KG1 (cell line): ENCODE measurements around the gene ADGRG3.
"Not testable (repeated sequence)": the region's sequence is repeated elsewhere in the genome, so short reads cannot be mapped to it uniquely, and the experiment has no call there.

Experiments used
- DNase-seq: peaks from one replicate; lab custom pipeline; 2025; lab: John Stamatoyannopoulos, UW

Gene ADGRG3

DNA sequence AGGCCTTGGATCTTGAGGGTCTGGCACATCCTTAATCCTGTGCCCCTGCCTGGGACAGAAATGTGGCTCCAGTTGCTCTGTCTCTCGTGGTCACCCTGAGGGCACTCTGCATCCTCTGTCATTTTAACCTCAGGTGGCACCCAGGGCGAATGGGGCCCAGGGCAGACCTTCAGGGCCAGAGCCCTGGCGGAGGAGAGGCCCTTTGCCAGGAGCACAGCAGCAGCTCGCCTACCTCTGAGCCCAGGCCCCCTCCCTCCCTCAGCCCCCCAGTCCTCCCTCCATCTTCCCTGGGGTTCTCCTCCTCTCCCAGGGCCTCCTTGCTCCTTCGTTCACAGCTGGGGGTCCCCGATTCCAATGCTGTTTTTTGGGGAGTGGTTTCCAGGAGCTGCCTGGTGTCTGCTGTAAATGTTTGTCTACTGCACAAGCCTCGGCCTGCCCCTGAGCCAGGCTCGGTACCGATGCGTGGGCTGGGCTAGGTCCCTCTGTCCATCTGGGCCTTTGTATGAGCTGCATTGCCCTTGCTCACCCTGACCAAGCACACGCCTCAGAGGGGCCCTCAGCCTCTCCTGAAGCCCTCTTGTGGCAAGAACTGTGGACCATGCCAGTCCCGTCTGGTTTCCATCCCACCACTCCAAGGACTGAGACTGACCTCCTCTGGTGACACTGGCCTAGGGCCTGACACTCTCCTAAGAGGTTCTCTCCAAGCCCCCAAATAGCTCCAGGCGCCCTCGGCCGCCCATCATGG, 4.0 kb upstream of the ADGRG3 start:
- no peak for DNase-seq

DNA sequence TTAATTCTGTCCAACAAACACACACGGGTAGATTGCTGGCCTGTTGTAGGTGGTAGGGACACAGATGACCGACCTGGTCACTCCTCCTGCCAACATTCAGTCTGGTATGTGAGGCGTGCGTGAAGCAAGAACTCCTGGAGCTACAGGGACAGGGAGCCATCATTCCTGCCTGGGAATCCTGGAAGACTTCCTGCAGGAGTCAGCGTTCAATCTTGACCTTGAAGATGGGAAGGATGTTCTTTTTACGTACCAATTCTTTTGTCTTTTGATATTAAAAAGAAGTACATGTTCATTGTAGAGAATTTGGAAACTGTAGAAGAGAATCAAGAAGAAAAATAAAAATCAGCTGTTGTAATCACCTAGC, 3.5 kb upstream of the ADGRG3 start:
- no peak for DNase-seq

DNA sequence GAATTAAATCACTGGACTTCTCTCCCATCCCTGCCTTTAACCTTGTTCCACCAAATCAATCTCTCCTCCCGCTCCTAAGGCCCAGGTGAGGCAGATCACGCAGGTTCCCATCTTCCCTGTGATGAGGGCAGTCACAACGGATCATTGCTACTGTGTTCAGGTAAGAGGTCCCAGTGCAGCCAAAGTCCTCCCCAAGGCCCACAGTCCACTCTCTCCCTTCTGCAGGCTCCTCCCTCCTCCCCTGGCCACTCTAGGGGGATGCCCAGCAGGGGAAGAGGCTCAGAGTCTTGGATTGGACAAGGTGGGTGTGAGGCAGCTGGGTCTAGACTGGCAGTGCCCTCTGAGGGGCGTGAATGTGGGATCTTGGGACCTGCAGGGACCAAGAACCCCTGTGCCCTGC, 2.6 kb upstream of the ADGRG3 start:
- DNase-seq: no peak

DNA sequence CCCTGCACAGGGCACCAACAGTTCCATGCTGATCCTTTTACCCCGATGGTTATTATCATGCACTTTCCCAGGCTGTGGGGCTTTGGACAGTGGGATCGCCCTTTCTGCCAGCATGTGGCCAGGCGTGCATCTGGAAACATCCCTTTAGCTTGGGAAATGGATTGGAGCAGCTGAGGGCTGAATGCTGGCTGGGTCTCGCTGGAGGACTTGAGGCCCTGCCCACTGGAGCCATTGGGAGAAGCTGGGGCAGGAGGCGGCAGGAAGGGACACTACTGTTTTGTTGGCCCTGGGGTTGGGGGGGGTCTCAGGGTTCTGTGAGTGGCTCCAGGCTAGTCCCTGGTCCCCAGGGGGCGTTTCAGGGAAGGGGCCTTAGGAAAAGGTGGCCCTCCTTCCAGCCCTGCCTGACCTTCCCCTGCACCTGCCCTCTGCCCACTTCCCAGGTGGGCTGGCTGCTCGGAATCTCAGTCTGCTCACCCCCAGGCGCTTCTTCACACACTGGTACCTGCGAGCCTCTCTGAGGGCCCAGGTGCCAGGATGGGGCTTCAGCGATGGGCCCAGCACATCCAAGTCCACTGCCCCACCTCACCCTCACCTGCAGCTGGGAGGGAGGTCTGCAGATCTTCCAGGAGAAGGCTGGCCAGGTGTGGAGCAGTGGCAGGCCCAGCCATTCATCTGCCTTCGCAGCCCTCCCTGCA, 1.6 kb upstream of the ADGRG3 start:
- DNase-seq: no peak

DNA sequence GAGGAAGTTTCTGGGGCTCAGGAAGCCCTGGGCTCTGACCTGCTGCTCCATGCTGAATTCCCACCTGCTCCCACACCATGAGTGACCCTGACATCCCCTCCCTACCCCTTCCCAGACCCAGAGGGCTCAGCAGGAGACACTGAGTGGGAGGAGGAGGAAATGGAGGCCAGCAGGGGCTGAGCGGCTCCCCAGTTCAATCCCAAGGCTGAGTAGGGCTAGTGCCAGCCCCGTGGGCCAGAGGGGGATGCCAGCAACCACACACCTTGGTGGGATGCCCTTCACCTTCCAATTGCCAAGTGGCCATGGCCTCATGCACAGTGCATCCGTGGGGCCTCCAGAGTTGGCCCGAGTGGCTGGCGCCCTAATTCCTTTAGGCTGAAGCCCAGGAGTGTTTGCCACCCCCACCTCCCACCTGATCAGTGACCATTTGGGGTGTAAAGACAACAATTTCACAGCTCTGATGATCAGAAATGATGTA, 1.0 kb upstream of the ADGRG3 start:
- no peak for DNase-seq

DNA sequence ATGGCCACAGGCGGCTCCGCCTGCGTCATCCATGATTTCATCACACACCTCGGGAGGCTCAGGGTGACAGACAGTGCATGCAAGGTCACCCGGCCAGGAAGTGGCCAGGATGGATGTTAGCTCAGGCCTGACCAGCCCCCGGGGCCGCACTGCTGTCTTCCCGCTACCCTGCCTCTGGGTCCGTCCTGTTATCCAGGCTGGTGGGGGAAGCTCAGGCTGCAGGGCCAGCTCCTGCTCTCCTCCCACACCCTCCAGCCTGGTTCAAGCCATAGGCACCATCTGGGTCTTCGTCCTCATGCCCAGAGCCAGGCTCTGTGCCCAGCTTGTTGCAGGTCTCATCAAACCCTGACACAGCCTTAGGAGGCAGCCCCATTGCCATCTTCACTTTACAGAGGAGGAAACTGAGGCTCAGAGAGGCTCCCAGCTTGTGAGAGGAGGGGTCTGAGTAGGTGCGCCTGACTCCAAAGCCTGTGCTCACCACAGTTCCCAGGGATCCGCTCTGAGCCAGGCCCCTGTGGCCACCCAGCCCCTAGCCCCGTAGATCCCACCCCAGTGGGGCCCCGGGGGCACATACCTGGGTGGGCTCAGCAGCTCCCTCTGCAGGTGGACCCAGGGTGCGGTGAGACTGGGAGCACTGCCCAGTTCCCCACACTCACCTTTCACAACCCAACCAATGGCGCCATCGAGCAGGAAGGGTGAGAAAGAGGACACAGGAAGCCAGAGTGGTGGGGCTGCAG, 412 bp upstream of the ADGRG3 start:
- DNase-seq: no peak

DNA sequence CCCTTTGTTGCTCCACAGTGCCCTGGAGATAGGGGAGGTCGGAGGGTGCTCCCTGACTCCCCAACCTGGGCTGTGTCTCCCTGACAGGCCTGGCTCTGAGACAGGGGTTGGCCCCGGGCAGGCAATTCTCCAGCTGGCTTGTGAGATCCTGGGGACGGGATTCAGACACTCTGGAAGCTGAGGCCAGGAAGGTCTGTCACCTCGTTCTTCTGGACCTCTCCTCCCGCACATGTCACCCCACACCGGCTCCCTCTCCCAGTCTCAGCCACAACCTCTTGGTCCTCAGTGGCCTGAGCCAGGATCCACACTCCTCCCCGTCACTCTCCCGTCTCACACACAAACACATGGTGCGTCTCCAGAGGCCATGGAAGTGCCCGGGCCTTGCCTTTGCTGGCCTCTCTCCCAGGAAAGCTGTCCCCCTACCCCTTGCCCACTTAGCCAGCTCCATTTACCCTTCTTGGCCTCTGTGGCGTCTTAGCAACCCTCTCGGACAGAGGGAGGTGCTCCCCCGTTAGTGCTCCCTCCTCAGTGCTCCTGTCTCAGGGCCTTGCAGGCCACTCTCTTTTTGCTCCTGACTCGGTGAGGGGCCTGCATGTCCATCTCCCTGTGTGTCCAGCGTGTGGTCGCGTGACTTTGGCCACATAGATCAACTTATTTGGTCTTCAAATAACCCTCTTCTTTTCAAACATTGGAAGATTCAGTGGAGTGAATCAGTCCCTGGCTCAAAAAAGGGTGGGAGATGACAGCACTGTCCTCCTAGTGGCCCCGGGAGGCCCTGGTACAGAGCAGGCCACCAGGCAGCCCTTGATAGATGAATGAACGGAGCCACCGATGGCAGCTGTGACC, 747 bp downstream of the ADGRG3 start:
- DNase-seq: no peak

DNA sequence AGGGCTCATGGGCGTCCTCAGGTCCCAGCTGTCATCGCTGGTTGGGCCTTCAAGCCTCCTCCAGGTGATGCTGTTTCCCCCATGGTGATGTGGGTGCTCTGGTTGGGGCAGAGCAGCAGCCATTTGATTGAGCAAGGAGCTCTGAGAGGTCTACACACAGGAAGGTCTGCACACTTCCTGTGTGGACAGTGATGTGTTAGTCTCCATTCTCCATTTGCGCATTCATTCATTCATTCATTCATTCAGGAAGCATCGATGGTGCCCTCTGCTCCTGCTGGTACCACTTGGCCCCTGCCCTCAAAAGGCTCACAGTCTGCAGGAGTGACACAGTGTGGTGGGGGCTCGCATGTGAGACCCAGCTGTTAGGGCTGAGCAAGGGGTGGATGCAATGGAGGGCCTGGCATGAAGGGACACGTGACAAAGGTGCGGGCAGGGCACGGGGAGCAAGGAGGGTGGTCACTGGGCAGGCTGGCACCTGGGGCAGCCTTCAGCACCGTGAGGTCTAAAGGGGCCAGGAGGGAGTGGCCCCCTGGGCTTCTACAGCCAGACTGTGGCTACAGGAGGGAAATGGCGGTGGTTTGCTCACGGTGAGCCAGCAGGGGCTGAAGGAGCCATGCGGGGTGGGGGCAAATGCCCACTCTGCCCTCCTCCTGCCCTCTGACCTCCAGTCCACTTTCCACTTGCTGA, 1.5 kb downstream of the ADGRG3 start:
- DNase-seq: no peak

DNA sequence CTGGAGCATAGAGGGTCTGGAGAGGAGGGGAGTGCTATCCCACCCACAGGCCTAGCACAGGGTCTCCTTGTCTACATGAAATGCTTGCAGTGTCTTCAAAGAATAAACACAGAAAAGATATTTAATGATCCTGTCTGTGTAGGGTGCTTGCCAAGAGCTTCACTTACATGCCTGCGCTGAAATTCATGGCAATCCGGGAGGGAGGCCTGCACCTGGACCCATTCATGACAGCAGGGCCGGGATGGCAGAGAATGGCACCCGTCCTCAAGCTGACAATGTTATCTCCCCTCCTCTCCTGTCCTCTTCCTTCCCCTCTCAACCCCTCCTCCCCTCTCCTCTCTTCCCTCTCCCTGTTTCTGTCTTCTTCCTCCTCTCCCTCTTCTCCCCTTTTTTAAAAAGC, 2.1 kb downstream of the ADGRG3 start:
- no peak for DNase-seq

DNA sequence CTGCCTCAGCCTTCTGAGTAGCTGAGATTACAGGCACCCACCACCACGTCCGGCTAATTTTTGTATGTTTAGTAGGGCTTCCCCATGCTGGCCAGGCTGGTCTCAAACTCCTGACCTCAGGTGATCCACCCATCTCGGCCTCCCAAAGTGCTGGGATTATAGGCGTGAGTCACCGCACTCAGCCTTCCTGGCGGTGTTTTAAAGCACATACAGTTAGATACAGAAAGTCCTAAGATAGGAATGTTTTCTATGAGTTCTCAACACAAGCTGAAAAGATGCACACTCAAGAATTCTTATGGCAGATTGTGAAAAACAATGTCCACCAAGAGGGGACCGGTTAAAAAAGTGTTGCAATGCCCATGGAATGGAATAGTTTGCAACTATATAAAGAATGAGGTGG, 3.3 kb downstream of the ADGRG3 start:
- not testable (repeated sequence) for DNase-seq

DNA sequence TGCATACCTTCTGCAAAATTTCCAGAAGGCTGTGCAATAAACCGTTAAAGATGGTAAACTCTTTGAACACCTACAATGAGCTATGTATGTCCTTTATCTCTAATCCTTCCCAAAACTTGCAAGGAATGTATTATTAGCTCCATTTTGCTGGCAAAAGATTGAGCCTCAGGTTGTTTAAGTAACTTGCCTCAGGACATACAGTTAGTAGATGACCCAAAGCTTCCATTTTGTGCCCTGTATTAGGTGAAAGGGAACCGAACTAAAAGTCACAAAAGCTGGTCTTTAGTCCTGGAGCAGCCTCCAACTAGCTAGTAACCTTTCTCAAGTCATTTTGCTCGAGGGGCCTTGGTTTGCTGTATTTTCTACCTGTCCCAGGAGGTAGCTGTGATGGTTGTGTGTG, 4.3 kb downstream of the ADGRG3 start:
- DNase-seq: no peak

DNA sequence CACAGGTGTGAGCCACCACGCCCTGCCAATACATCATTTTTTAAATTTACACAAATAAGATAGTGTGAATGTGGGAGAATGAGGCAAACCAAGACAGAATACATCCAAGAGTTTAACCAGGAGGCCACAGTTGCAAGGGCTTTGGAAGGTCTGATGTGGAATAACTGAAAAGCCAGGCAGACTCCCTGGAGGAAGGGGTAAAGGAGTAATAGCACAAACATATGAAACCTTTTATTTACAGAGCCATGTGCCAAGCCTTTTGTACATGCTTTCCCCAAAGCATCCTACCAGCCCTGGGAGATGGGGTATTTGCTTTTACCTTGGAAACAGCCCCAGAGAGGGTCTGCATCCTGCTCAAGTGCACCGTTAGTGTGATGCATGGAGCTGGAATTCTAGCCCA, 4.7 kb downstream of the ADGRG3 start:
- DNase-seq: no peak

DNA sequence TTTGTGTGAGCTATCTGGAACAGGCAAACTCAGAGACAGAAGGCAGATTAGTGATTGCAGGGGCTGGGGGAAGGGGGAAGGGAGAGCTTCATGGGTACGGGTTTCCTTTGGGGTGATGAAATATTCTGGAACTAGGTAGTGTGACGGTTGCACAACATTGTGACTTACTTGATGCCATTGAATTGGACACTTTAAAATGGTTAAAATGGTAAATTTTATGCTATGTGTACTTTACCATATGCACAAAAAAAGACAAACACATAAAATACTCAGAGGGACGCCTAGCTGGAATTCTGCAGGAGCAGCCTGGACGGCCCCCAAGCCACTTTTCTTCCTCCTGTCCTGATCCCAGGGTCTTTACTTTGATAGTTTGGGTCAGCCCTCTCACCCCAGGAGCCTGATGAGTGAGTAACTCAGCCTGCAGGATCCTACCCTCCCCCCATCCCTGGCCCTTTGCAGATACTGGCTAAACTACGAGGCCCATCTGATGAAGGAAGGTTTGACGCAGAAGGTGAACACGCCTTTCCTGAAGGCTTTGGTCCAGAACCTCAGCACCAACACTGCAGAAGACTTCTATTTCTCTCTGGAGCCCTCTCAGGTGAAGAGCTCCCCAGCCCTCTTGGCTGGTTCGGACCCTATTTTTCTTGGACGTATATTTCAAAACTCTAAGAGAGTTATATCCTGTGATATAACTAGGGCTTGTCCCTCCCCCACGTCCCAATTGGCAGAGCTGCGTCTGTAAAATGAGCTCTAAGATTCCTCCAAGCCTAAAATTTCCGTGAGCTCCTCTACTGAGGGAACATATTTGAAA, 7.8 kb downstream of the ADGRG3 start:
- DNase-seq: no peak

DNA sequence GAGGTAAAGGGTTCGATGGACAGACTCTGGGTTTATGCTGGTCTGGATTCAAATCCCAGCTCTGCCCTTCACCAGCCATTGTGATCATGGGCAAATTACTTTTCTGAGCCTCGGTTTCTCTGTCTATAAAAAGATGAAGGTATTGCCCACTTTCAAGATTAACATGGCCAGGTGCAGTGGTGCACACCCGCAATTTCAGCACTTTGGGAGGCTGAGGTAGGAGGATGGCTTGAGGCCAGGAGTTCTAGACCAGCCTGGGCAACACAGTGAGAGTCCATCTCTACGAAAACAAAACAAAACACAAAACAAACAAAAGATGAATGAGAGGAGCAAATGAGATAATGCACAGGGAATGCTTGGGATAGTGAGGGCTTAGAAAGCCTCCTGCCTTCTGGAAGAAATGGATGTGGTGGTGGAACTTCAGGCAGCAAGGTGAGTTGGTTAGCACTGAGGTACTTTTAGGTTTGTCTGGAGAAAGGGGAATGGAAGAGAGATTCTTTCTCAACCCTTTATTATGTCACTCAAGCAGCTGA, 8.5 kb downstream of the ADGRG3 start:
- no peak for DNase-seq

DNA sequence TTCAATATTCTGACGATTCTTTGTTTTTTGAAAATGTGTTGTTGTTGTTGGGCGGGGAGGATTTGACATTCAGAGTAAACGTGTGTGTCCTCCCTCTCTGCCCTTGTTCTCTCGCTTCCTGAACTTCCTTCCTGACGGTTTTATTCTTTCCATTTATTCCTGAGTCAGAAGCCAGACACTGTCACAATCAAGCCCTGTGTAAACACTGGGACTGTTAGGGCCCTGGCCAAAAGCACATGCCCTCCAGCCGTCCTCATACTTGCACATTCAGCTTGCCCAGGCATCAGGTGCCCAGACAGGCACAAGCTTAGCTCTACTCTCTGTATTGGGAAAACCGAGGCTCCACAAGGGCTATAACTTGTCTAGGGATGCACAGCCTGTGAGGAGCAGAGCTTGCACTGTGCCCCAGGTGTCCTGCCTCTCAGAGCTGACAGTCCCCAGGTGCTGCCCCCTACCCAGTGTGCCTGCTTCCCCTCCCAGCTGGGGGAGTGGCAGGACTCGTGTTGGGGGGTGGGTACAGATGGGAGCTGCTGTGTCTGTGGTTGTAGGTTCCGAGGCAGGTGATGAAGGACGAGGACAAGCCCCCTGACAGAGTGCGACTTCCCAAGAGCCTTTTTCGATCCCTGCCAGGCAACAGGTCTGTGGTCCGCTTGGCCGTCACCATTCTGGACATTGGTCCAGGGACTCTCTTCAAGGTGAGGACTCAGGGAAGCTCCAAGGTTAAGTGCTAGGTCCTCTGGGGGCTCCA, 9.7 kb downstream of the ADGRG3 start:
- DNase-seq: no peak

DNA sequence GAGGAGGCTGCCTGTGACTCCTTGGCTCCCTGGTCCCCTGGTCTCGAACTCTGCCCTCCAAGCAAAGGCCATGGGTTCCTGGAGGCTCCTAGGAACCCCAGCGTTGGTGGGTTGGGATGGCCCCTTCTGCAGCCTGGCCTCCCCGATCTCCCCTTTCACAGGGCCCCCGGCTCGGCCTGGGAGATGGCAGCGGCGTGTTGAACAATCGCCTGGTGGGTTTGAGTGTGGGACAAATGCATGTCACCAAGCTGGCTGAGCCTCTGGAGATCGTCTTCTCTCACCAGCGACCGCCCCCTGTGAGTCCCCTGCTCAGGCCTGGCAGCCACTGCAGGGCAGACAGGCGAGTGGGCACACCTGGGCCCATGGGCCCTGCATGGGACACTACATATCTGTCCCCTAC, 10.9 kb downstream of the ADGRG3 start:
- no peak for DNase-seq

DNA sequence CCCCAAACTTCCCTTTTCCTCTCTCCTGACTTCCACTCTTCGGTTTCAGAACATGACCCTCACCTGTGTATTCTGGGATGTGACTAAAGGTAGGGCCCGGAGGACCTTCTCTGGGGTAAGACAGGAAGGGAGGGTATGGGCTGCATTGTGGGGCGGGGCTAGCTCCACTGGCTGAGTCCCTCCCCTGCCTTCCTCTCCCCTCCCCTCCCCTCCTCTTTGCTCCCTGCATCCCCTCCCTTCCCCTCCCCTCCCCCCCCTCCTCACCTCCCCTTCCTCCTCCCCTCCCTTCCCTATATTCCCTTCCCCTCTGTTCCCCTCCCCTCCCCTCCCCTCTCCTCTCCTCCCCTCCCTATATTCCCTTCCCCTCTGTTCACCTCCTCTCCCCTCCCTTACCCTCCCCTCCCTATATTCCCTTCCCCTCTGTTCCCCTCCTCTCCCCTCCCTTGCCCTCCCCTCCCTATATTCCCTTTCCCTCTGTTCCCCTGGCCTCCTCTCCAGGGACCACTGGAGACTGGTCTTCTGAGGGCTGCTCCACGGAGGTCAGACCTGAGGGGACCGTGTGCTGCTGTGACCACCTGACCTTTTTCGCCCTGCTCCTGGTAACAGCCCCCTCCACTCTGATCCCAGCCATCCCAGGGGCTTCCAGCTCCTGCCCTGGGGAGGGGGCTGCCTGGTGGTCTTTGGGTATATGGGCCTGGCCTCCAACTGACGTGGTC, 11.8 kb downstream of the ADGRG3 start:
- DNase-seq: no peak

DNA sequence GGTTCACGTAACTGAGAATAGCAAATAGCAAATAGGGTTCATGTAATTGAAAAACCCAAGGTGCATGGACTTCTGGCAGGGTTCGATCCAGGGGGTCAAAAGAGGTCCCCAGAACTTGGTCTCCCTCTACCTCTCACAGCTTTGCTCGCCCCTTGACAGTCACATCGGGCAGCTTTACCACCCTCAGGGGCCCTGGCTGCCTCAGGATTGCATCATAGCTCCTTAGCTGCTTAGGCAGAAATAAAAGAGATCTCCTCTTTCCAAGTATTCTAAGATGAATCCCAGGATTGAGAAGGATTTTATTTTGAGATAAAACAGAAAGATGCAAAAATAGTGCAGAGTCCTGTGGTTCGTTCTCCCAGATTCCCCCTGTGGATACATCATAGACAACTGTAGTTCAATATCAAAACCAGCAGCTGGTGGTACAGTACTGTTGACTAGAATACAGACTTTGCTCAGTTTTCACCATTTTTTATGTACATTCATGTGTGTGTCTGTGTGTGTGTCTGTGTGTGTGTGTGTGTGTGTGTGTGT, 12.8 kb downstream of the ADGRG3 start:
- no peak for DNase-seq
